HCT116 (cell line): Measurements from ENCODE around the gene CC2D1B. TPM values are rescaled to one million over a fixed set of nuclear protein-coding genes. Genes with fewer than 3 reads are reported as not detected.

ENCODE experiments used
- ATAC-seq: fragments of 200-7000 bp; cut with Tn5 transposase; 2 replicates; pipeline ENCODE4 v1.9.1; 2020; ENCODE audit warnings: mild to moderate bottlenecking, moderate library complexity
- BruUV-seq: library from RNA; stranded (reverse); fragments of 400-500 nt; replicated peaks from 2 replicates; lab custom pipeline; 2021; lab: Mats Ljungman, UMichigan
- CTCF ChIA-PET: fragments of 300-600 bp; sonication (Branson Sonifier 250); formaldehyde crosslinking; loops from one replicate; lab custom pipeline; 2021; ENCODE audit warnings: antibody characterized with exemption; lab: Charles Lee
- POLR2A ChIA-PET: fragments of 300-600, 350-600 bp; sonication (Branson Sonifier 250); formaldehyde crosslinking; loops from one replicate; lab custom pipeline; 2021; ENCODE audit warnings: antibody characterized with exemption; lab: Charles Lee
- RAD21 ChIA-PET, 2 experiments: fragments of 300-600 bp; sonication (Branson Sonifier 250); formaldehyde crosslinking; loops; one replicate each; lab custom pipeline; 2023; ENCODE audit warnings: low total read pairs in 2 of 2; ENCODE audit not compliant: uncharacterized antibody in 2 of 2, unreplicated experiment in 2 of 2, low non-redundant PET in 1 of 2; lab: Charles Lee
- DNase-seq: peaks from one replicate; pipeline ENCODE4 v3.0.0-alpha.2; 2010; ENCODE audit warnings: low read depth, low spot score
- H2AFZ ChIP-seq: fragments of 200-600 bp; shearing (Covaris generic), sonication (generic); 2 replicates; pipeline ENCODE4 v1.6.1; 2017; ENCODE audit warnings: low read depth, mixed run types, mixed read lengths, antibody characterized with exemption, low read length; ENCODE audit not compliant: poor library complexity, severe bottlenecking
- H3K27ac ChIP-seq: 2 replicates; pipeline ENCODE4 v1.5.1; 2012; ENCODE audit warnings: low read depth, low read length
- H3K27me3 ChIP-seq: fragments of 200-600 bp; sonication (generic); 2 replicates; pipeline ENCODE4 v1.6.1; 2016; ENCODE audit warnings: mixed run types, low read length, mixed read lengths; ENCODE audit not compliant: insufficient read depth
- H3K36me3 ChIP-seq, 2 experiments: fragments of 200-500 bp in 1 of 2; fragments of 200-600 bp in 1 of 2; sonication (Bioruptor generic) in 1 of 2; sonication (generic) in 1 of 2; 2 replicates each; pipeline versions ENCODE4 v1.5.1 to v1.6.1; 2014 to 2016; ENCODE audit warnings: low read length in 2 of 2, inconsistent platforms in 1 of 2, mixed read lengths in 1 of 2, mixed run types in 1 of 2; ENCODE audit not compliant: insufficient read depth in 2 of 2, control insufficient read depth in 1 of 2
- H3K4me1 ChIP-seq, 2 experiments: fragments of 200-600 bp in 1 of 2; sonication (generic) in 1 of 2; 2 replicates each; pipeline versions ENCODE4 v1.5.1 to v1.6.1; 2012 to 2017; ENCODE audit warnings: low read length in 2 of 2, inconsistent platforms in 1 of 2, mild to moderate bottlenecking in 1 of 2, mixed read lengths in 1 of 2, mixed run types in 1 of 2, moderate library complexity in 1 of 2; ENCODE audit not compliant: insufficient read depth in 2 of 2, control insufficient read depth in 1 of 2
- H3K4me2 ChIP-seq: fragments of 200-600 bp; sonication (generic); 2 replicates; pipeline ENCODE4 v1.6.1; 2017; ENCODE audit warnings: mixed run types, low read length, mixed read lengths
- H3K4me3 ChIP-seq, 2 experiments: fragments of 200-600 bp in 1 of 2; sonication (generic) in 1 of 2; replicated peaks in 1 of 2; 2 replicates each; pipeline ENCODE4 v1.5.1; 2011 to 2016; ENCODE audit warnings: low read length in 2 of 2, control low read depth in 1 of 2, low read depth in 1 of 2, mild to moderate bottlenecking in 1 of 2, mixed read lengths in 1 of 2, mixed run types in 1 of 2
- H3K79me2 ChIP-seq: fragments of 200-600 bp; sonication (generic); 2 replicates; pipeline ENCODE4 v1.6.1; 2017; ENCODE audit warnings: mild to moderate bottlenecking, mixed run types, low read length, moderate library complexity, mixed read lengths; ENCODE audit not compliant: insufficient read depth
- H3K9ac ChIP-seq: fragments of 200-600 bp; sonication (generic); 2 replicates; pipeline ENCODE4 v1.6.1; 2016; ENCODE audit warnings: low read length, mixed read lengths
- H3K9me2 ChIP-seq: fragments of 200-600 bp; sonication (generic), shearing (Covaris generic); 2 replicates; pipeline ENCODE4 v1.6.1; 2017; ENCODE audit warnings: mixed run types, mild to moderate bottlenecking, moderate library complexity; ENCODE audit not compliant: insufficient read depth
- H3K9me3 ChIP-seq, 2 experiments: fragments of 200-500 bp in 1 of 2; fragments of 200-600 bp in 1 of 2; sonication (Bioruptor generic) in 1 of 2; sonication (generic) in 1 of 2; 2 replicates each; pipeline ENCODE4 v1.6.1; 2014 to 2017; ENCODE audit warnings: low read length in 2 of 2, mixed read lengths in 2 of 2, inconsistent platforms in 1 of 2, low read depth in 1 of 2, mild to moderate bottlenecking in 1 of 2, mixed run types in 1 of 2, moderate library complexity in 1 of 2; ENCODE audit not compliant: control insufficient read depth in 1 of 2, insufficient read depth in 1 of 2
- H4K20me1 ChIP-seq: fragments of 200-600 bp; sonication (generic), shearing (Covaris generic); 2 replicates; pipeline ENCODE4 v1.6.1; 2017; ENCODE audit warnings: mixed run types, mild to moderate bottlenecking, moderate library complexity; ENCODE audit not compliant: insufficient read depth
- ATF3 ChIP-seq: IDR thresholded peaks from 2 replicates; pipeline ENCODE4 v1.6.1; 2012
- CBX3 ChIP-seq: IDR thresholded peaks from 2 replicates; pipeline ENCODE4 v1.6.1; 2012; ENCODE audit warnings: low read depth
- CEBPB ChIP-seq: IDR thresholded peaks from 2 replicates; pipeline ENCODE4 v1.6.1; 2012; ENCODE audit warnings: low read depth
- EGR1 ChIP-seq: IDR thresholded peaks from 2 replicates; pipeline ENCODE4 v1.6.1; 2012; ENCODE audit warnings: low read depth
- EZH2 ChIP-seq: fragments of 200-600 bp; sonication (generic); IDR thresholded peaks from 2 replicates; pipeline ENCODE4 v1.6.1; 2017; ENCODE audit warnings: antibody characterized with exemption, mixed run types
- FOSL1 ChIP-seq: IDR thresholded peaks from 2 replicates; pipeline ENCODE4 v1.6.1; 2012; ENCODE audit warnings: low read depth
- POLR2A ChIP-seq: IDR thresholded peaks from 2 replicates; pipeline ENCODE4 v1.7.0; 2011; ENCODE audit warnings: borderline replicate concordance; ENCODE audit not compliant: insufficient read depth, insufficient read length; ENCODE audit errors: extremely low read depth
- POLR2AphosphoS5 ChIP-seq: IDR thresholded peaks from 2 replicates; pipeline ENCODE4 v1.6.1; 2011; ENCODE audit warnings: mild to moderate bottlenecking, low read depth, low read length, moderate library complexity
- RAD21 ChIP-seq: IDR thresholded peaks from 2 replicates; pipeline ENCODE4 v1.6.1; 2012; ENCODE audit warnings: low read depth, mild to moderate bottlenecking
- SIN3A ChIP-seq: IDR thresholded peaks from 2 replicates; pipeline ENCODE4 v1.6.1; 2012; ENCODE audit warnings: low read depth
- SP1 ChIP-seq: IDR thresholded peaks from 2 replicates; pipeline ENCODE4 v1.6.1; 2012; ENCODE audit warnings: low read depth
- SRF ChIP-seq: IDR thresholded peaks from 2 replicates; pipeline ENCODE4 v1.6.1; 2012; ENCODE audit warnings: low read depth
- YY1 ChIP-seq: IDR thresholded peaks from 2 replicates; pipeline ENCODE4 v1.6.1; 2011; ENCODE audit warnings: low read length, low read depth, moderate library complexity, mild to moderate bottlenecking; ENCODE audit not compliant: insufficient replicate concordance; ENCODE audit errors: extremely low read depth
- ZFX ChIP-seq: fragments of 450-650 bp; IDR thresholded peaks from 2 replicates; pipeline ENCODE4 v1.6.1; 2017
- intact Hi-C: fragments of 100-400 bp; cut with micrococcal nuclease; formaldehyde crosslinking; loops from 2 replicates; pipeline ENCODE4 v1.10.0; 2022
- total RNA-seq: library from RNA; stranded (reverse); gene quantifications from one replicate; pipeline ENCODE4 v1.2.1, GENCODE V29; 2021; ENCODE audit not compliant: unreplicated experiment
- TF ChIP-seq, protein P1 (sequence below): IDR thresholded peaks from 2 replicates; pipeline ENCODE4 v1.6.1; 2012; ENCODE audit warnings: low read depth

The CC2D1B gene
- total RNA-seq, 1 experiment from 2014 or later = 20.4 TPM

DNA sequence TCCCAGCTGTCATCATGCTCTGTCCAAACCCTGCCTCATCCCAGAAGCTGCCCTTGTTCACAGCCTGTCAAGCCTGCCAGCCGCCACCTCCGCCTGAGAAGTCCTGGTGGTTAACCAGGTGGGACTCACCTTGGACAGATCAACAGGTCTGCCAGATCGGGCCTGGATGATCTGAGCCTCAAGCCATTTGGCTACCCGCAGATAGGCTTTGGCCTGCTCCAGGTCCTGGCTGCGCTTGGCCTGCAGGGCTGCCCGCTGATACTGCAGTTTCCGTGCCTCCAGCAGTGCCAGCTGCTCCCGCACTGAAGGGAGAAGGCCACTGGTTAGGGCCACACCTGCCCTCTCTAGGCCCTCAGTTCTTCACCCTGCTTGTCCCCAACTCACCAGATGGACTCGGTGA lies 8.6 kb downstream of the CC2D1B start:
- DNase-seq (no peak), ATAC-seq (no peak)
- Histone ChIP-seq H3K4me3 (no peak overlapping the region), H3K9me3 (no peaks in the 10 kb centered on the region), H3K4me2 (no peak overlapping the region), H4K20me1 (no peaks in the 10 kb centered on the region), H3K9me2 (no peaks in the 10 kb centered on the region), H3K4me1 (no peaks in the 10 kb centered on the region), H3K27me3 (no peaks in the 10 kb centered on the region), H3K36me3 (peaks cover 54 to 58% of the 10 kb centered on the region in 2 experiments), H3K9ac (no peak overlapping the region), H3K79me2 (no peaks in the 10 kb centered on the region), H2AFZ (no peak overlapping the region), H3K27ac (no peak overlapping the region)
- intact Hi-C loops = no loop called here
- POLR2A ChIA-PET = interaction anchor here (1.1 kb wide), 1 partner anchor 9 kb away, joined by 3 read pairs; the partner anchor contains the start of gene CC2D1B
- CTCF ChIA-PET = no interaction called here
- no TSS peak for BruUV-seq
- TF ChIP-seq YY1 (no peak), POLR2A (no peak), EGR1 (no peak), POLR2AphosphoS5 (no peak), CBX3 (no peak), SP1 (no peak), SIN3A (no peak), RAD21 (no peak), SRF (no peak), EZH2 (no peak), ZFX (no peak), FOSL1 (no peak), ATF3 (no peak), CEBPB (no peak)
- TF ChIP-seq, protein P1, sequence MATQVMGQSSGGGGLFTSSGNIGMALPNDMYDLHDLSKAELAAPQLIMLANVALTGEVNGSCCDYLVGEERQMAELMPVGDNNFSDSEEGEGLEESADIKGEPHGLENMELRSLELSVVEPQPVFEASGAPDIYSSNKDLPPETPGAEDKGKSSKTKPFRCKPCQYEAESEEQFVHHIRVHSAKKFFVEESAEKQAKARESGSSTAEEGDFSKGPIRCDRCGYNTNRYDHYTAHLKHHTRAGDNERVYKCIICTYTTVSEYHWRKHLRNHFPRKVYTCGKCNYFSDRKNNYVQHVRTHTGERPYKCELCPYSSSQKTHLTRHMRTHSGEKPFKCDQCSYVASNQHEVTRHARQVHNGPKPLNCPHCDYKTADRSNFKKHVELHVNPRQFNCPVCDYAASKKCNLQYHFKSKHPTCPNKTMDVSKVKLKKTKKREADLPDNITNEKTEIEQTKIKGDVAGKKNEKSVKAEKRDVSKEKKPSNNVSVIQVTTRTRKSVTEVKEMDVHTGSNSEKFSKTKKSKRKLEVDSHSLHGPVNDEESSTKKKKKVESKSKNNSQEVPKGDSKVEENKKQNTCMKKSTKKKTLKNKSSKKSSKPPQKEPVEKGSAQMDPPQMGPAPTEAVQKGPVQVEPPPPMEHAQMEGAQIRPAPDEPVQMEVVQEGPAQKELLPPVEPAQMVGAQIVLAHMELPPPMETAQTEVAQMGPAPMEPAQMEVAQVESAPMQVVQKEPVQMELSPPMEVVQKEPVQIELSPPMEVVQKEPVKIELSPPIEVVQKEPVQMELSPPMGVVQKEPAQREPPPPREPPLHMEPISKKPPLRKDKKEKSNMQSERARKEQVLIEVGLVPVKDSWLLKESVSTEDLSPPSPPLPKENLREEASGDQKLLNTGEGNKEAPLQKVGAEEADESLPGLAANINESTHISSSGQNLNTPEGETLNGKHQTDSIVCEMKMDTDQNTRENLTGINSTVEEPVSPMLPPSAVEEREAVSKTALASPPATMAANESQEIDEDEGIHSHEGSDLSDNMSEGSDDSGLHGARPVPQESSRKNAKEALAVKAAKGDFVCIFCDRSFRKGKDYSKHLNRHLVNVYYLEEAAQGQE = no peak
- RAD21 ChIA-PET = no interaction called here
